Renal cortical epithelial cell (primary cell): Measurements from ENCODE around the gene PDP2. TPM values are rescaled to one million over a fixed set of nuclear protein-coding genes. Genes with fewer than 3 reads are reported as not detected.
"Not testable (repeated sequence)": the region's sequence is repeated elsewhere in the genome, so short reads cannot be mapped to it uniquely, and the experiment has no call there.

Experiments used
- DNase-seq: peaks from one replicate; pipeline ENCODE4 v3.0.0-alpha.2; 2011; ENCODE audit warnings: low read depth
- total RNA-seq: library from RNA; depleted of rRNA; stranded (reverse); fragments of >200 nt; gene quantifications from 2 replicates; pipeline ENCODE4 v1.2.3, GENCODE V29; 2014

Gene PDP2
- total RNA-seq, 1 donor from 2014 or later: 11.5 TPM

- no peak for DNase-seq
Observed at GRCh38 chr16:66886321-66886720, 6.0 kb downstream of the PDP2 start.

- no peak for DNase-seq
Observed at GRCh38 chr16:66886914-66887313, 6.6 kb downstream of the PDP2 start.

- DNase-seq: no peak
Observed at GRCh38 chr16:66888647-66889615, 8.6 kb downstream of the PDP2 start.

GRCh38 chr16:66889622-66890021 lies 9.3 kb downstream of the PDP2 start:
- no peak for DNase-seq

GRCh38 chr16:66890799-66891198 lies 10.5 kb downstream of the PDP2 start:
- DNase-seq: no peak

GRCh38 chr16:66891360-66891759 lies 11.0 kb downstream of the PDP2 start:
- DNase-seq: no peak

GRCh38 chr16:66891797-66892196 lies 11.5 kb downstream of the PDP2 start:
- DNase-seq: no peak

GRCh38 chr16:66894055-66894454 lies 13.7 kb downstream of the PDP2 start:
- no peak for DNase-seq

- peak; percentile 71 for DNase-seq
Observed at GRCh38 chr16:66894948-66895688, 14.8 kb downstream of the PDP2 start.

- DNase-seq: no peak
Observed at GRCh38 chr16:66895689-66895979, 15.3 kb downstream of the PDP2 start.

GRCh38 chr16:66895999-66896398 lies 15.7 kb downstream of the PDP2 start:
- DNase-seq: no peak

GRCh38 chr16:66896682-66897081 lies 16.4 kb downstream of the PDP2 start:
- not testable (repeated sequence) for DNase-seq

- peak; percentile 83 for DNase-seq
Observed at GRCh38 chr16:66898207-66898606, 17.9 kb downstream of the PDP2 start.

GRCh38 chr16:66898933-66899309 lies 18.6 kb downstream of the PDP2 start:
- no peak for DNase-seq

- DNase-seq: peak; percentile 77
Observed at GRCh38 chr16:66899310-66899944, 19.1 kb downstream of the PDP2 start.

GRCh38 chr16:66899945-66900710 lies 19.8 kb downstream of the PDP2 start:
- DNase-seq: peak; percentile 77

- DNase-seq: peak; percentile 71
Observed at GRCh38 chr16:66900721-66901441, 20.6 kb downstream of the PDP2 start.

GRCh38 chr16:66901626-66902025 lies 21.3 kb downstream of the PDP2 start:
- no peak for DNase-seq

- DNase-seq: no peak
Observed at GRCh38 chr16:66902648-66903543, 22.6 kb downstream of the PDP2 start.
